GM19193 (cell line): ENCODE results near the gene SCAI.

Experiments
- POLR2A ChIP-seq: IDR thresholded peaks from 4 replicates; pipeline ENCODE4 v1.6.1; 2011; ENCODE audit not compliant: insufficient read depth, insufficient read length; ENCODE audit errors: extremely low read depth

SCAI gene

DNA sequence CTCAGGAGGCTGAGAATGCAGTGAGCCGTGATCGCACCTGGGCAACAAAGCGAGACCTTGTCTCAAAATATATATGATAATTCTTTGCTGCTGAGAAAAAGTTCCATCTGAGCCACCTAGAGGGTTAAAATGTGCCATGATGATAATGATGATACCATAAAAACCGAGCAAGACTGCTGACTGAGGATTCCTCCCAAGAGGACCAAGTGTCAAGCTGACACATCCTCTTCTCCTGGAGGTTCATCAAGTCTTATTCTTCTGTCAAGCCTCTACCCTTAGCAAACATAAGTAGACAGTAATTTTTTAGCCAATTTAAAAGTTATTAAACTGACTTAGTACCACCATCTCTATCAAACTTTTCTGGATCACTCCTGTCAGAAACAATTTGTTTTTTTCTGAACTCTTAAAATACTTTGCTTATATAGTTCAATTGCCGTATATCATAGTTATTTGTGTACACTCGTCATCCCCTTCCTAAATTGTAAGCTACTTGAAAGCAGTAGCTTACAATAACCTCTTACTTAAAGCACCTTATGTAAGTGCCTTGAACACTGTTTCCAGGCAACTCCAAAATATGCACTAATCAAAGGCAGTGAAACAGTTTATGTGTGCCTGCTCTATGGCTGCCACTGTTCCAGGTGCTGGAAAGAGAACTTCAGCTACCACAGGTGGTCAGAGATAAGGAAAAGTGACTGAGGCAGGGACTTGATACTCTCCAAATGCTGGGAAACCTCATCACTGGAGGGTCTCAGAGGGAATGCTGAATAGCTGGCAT lies 57.4 kb downstream of the SCAI start:
- TF ChIP-seq POLR2A, result no peak

DNA sequence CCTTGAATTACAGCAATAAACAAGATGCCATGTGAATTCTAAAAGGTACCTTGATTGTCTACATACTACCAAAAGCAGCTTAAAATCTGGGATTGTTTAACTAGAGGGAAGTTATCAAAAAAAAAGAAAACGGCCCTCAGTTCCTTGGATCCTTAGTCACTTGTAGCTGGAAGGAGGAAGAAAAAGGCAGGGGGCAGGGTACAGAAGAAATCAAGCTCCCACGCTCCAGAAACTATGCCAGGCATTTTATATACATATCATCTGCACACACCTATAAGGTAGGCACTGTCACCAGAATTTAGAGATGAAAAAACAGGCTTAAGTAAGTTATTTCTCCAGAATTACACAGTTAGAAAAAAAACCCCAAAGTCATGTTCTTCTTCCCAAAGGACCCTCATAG lies 63.4 kb downstream of the SCAI start:
- no peak for TF ChIP-seq POLR2A

DNA sequence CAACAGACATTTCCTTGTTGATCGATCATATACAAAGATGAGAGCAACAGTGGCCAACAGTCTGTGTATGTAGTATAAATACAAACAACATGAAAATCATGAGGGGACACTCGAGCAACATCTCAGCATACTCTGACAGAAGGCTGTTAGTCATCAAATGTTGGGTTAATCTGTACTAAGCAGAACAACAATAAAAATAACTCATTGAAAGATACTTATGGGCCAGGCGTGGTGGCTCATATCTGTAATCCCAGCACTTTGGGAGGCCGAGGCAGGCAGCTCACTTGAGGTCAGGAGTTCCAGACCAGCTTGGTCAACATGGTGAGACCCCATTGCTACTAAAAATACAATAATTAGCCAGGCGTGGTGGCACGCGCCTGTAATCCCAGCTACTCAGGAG lies 67.3 kb downstream of the SCAI start:
- no peak for TF ChIP-seq POLR2A

DNA sequence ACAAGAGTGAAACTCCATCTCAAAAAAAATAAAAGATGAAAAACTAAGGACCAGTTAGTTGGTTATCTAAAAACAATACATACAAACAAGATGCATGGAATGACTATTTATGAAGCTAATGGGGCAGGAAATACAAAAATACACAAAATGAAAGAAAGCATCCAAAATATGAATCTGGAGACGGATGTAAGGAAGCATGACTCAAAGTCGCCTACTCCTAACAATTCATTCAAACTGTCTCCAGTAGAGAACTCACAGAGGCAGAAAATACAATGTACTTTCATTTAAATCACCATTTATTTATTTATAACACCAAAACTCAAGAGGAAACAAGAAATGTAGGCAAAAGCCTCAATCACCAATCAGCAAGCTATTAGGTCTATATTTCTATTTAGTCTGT lies 68.4 kb downstream of the SCAI start:
- TF ChIP-seq POLR2A, result no peak

DNA sequence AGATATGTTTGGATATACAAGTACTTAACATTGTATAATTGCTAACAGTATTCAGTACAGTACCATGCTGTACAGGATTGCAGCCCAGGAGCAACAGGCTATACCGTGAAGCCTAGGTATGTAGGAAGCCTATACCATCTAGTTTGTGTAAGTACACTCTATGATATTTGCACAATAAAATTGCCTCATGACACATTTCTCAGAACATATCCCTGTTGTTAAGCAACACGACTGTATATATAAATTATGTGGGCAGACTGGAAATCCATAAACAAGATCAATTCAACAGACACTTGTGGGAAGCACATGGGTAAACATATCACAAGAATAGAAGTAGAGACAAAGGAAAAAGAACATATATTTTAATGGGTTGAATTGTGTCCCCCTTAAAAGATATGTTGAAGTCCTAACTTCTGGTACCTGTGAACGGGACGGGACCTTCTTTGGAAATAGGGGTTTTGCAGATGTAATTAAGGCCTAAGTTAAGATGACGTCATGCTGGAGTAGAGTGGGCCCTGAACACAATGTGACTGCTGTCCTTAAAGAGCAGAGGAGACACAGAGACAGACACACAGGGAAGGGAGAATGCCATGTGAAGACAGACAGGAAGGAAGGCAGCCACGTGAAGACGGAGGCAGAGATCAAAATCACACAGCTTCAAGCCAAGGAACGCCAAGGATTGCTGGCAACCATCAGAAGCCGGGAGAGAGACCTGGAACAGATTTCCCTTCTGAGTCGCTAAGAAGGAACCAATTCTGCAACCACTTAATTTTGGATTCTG lies 76.3 kb downstream of the SCAI start:
- TF ChIP-seq POLR2A, result no peak

DNA sequence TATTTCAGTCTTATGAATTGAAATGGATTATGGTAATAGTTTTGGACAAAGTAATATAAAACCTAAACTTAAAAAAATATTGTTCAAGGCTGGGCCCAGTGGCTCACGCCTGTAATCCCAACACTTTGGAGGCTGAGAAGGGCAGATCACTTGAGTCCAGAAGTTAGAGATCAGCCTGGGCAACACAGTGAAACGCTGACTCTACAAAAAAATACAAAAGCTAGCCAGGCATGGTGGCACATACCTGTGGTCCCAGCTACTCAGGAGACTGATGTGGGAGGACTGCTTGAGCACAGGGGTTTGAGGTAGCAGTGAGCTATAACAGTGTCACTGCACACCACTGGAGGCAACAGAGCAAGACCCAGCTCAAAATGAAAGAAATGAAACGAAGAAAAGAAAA lies 81.9 kb downstream of the SCAI start:
- no peak for TF ChIP-seq POLR2A

DNA sequence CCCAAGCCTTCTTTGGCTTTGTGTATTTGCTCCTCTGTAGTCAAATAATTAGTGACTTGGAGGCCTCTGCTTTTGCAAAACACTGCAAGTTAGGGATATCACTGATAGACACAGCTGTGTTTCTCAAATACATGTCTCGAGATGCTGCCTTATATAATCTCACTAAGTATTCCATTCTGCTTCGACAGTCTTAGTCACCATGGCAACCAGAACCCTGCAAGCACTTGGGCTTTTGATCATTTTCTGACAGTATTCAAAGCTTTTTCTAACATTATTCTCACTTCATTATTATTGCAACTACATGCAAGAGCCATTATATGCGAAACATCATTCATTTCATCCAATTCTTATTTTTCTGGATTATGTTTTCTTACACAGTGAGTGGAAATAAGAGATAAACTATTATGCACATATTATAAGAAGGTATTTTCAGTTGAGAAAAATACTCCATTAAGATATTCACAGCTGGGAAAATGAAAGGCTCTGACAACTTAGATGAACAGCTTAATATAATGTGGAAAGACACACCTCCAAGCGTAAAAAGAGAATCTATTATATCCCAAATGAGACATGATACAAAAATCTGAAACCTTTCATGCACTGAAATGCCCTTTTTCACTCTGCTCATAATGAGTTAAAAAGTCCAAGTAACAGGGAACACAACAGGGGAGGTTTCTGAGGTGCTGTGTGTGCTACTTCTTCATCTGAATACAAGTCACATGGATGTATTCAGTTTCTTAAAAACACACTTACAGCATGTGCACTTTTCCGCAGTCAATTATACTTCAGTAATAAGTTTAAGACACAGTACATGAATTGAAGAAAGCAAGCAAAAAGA lies 93.9 kb downstream of the SCAI start:
- no peak for TF ChIP-seq POLR2A

DNA sequence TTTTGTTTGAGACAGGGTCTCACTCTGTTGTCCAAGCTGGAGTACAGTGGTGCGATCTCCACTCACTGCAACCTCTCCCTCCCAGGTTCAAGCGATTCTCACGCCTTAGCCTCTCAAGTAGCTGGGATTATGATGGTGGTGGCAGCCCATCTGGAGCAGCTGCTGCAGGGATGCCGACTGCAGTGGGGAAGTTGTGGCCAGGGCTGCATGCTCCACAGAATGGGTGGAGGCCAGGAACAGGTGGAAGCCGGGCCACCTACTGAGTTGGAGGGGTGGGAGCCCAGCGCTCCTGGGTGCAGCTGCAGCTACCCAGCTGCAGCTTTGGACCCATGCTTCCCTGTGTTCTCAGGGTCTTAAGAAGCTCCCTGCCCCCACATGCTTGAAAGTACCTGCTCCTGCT lies 99.7 kb downstream of the SCAI start:
- no peak for TF ChIP-seq POLR2A

DNA sequence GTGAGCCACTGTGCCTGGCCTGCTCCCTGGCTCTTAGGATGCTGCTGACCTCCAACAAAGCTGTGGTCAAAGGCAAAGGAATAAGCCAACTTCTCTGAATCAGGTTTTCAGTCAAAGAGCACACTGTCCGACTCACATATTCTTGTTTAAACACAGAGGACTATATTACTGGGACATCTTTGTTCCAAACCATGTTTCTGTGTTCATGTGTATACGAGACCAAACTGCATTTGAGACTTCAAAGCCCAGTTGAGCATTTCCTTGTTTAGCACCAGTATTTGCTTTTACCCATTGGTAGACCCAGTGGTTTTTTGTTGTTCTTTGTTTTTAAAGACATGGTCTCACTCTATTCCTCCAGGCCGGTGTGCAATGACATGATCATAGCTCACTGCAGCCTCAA lies 100.2 kb downstream of the SCAI start:
- no peak for TF ChIP-seq POLR2A

DNA sequence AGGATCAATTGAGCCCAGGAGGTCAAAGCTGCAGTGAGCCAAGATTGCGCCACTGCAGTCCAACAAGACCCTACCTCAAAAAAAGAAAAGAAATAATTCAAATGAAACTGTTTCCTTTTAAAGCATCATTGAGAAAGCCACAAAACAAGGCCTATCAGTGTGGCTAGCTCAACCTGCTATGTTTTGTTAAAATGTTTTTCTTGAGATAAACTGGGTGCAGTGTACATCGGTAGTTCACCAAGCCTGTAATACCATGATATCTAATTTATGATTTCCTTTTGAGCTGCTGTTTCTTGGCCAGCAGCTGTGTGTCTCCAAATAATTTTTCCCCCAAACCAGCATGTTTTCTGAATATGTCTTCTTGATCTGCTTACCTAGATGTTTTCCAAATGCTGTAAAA lies 105.2 kb downstream of the SCAI start:
- TF ChIP-seq POLR2A, result no peak

DNA sequence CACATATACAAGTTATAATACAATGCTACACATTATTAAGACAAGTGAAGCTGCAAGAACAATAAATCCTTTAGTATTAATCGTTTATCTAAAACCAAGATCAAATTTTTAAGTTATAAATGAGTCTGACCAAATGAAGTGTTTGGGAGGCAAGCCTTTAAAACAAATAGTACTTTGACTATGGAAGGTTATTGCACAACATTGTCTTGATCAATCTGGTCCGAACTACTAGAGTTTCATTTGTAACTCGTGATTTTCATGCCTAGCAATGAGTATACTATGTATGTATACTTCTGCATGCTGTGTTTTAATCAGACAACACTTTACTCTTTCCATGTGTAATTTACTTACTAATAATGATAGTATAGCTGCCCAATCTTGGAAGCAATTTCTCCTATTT lies 115.3 kb downstream of the SCAI start:
- TF ChIP-seq POLR2A, result no peak

DNA sequence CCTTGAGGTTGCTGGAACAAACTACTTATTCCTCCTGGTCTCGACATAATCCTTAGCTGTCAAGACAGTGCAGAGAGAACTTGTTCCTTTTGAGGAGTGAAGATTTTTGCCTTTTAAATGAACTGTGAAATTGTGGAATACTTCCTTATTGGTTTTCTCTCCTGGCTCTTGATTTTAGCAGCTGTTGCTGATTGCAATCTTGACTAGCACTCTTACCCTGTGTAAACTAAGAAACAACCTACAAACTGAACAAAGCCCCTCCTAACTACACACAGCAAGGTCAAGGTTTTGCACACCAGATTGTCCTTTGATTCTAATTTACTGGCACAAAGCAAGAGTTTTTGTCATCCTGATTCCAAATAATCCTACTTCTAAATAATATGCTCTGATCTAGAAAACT lies 118.4 kb downstream of the SCAI start:
- TF ChIP-seq POLR2A, result no peak

DNA sequence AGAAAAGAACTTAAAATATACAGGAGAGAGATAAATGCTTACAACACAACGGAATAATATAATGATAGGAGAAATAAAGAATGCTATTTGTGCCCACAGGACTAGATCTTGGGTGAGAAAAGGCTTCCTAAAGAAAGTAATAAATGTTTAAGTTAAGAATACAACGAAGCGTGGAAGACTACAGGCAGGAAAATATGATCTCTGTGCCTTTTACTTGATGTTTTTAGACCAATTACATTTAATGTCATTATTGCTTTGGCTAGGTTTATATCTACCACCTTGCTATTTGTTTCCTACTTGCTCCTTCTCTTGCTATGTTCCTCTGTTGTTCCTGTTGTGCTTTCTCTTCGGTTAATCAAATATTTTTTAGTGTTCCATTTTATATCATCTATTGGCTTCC lies 122.3 kb downstream of the SCAI start:
- no peak for TF ChIP-seq POLR2A

DNA sequence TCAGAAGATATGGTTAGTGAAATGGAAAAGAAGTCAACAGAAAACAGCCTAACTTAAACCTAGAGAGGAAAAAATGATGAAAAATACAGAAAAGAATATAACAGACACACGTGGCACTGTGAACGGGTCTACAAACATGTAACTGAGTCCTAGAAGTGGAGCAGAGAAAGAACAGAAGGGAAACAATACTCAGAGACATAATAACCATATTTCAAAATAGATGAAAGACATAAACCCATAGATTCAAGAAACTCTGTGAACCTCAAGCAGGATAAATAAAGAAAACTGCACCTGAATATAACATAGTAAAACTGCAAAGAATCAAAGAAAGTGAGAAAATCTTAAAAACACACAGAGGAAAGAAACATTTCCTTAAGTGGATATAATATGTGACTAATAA lies 134.7 kb downstream of the SCAI start:
- no peak for TF ChIP-seq POLR2A

DNA sequence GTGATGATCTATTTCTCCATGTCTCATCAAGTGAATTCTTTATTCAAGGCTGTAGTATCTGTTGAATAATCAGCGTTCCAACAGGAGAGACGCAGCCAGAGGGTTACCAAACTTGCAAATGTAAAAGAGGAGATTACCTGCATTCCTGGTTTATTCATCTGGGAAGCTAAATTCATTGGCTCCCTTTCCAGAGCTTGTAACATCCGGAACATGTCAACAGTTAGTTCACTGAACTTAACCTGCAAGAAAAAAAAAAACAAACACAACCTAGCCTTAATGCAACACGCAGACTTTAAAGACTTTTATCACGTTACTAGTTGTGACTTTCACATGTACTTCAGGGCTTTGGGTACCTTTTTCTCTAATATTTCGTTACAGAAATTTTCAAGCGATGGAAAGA lies 140.0 kb downstream of the SCAI start:
- no peak for TF ChIP-seq POLR2A
